Liver (tissue), 9 donors: ENCODE measurements around the gene SLC16A10. TPM values are rescaled to one million over a fixed set of nuclear protein-coding genes. Genes with fewer than 3 reads are reported as not detected.

Experiments
- DNase-seq: peaks from one replicate; pipeline ENCODE4 v3.0.0-alpha.2; 2017; ENCODE audit warnings: low spot score
- H3K27ac ChIP-seq, 2 donors: one replicate each; pipeline ENCODE4 v1.7.0; 2013; ENCODE audit warnings: inconsistent platforms in 2 of 2, low read length in 2 of 2, control low read depth in 1 of 2, low read depth in 1 of 2, mild to moderate bottlenecking in 1 of 2
- H3K27me3 ChIP-seq, 4 donors: one replicate each; pipeline versions ENCODE4 v1.6.1 to v1.7.0; 2013; ENCODE audit warnings: low read length in 3 of 4, inconsistent platforms in 1 of 4, mild to moderate bottlenecking in 1 of 4, moderate library complexity in 1 of 4; ENCODE audit not compliant: control insufficient read depth in 4 of 4, insufficient read depth in 4 of 4
- H3K36me3 ChIP-seq, 4 donors: one replicate each; pipeline versions ENCODE4 v1.6.1 to v1.7.0; 2013; ENCODE audit warnings: low read length in 3 of 4, mild to moderate bottlenecking in 3 of 4, low read depth in 1 of 4, moderate library complexity in 1 of 4; ENCODE audit not compliant: control insufficient read depth in 4 of 4, insufficient read depth in 3 of 4
- H3K4me1 ChIP-seq, 4 donors: one replicate each; pipeline versions ENCODE4 v1.6.1 to v1.7.0; 2013; ENCODE audit warnings: low read length in 3 of 4, mild to moderate bottlenecking in 3 of 4, moderate library complexity in 1 of 4; ENCODE audit not compliant: control insufficient read depth in 4 of 4, insufficient read depth in 4 of 4
- H3K4me3 ChIP-seq, 3 donors: one replicate each; pipeline versions ENCODE4 v1.6.1 to v1.7.0; 2013; ENCODE audit warnings: low read length in 3 of 3, control low read depth in 1 of 3, low read depth in 1 of 3, mild to moderate bottlenecking in 1 of 3
- H3K9ac ChIP-seq, 2 donors: one replicate each; pipeline ENCODE4 v1.7.0; 2013; ENCODE audit warnings: low read length in 2 of 2, mild to moderate bottlenecking in 2 of 2, moderate library complexity in 2 of 2, control low read depth in 1 of 2, low read depth in 1 of 2
- H3K9me3 ChIP-seq, 4 donors: one replicate each; pipeline versions ENCODE4 v1.6.1 to v1.7.0; 2013; ENCODE audit warnings: low read length in 3 of 4; ENCODE audit not compliant: control insufficient read depth in 4 of 4
- EGR1 ChIP-seq, 2 donors: IDR thresholded peaks; 2 replicates each; pipeline ENCODE4 v1.6.1; 2016 to 2018; ENCODE audit warnings: antibody characterized with exemption in 2 of 2, low read depth in 2 of 2
- FOXA1 ChIP-seq: IDR thresholded peaks from 2 replicates; pipeline ENCODE4 v1.6.1; 2016; ENCODE audit warnings: antibody characterized with exemption
- FOXA2 ChIP-seq: IDR thresholded peaks from 2 replicates; pipeline ENCODE4 v1.6.1; 2016; ENCODE audit warnings: antibody characterized with exemption
- GABPA ChIP-seq, 2 donors: IDR thresholded peaks in 1 of 2; conservative IDR thresholded peaks in 1 of 2; 2 replicates each; pipeline ENCODE4 v1.6.1; 2016; ENCODE audit warnings: antibody characterized with exemption in 2 of 2, mild to moderate bottlenecking in 1 of 2, moderate library complexity in 1 of 2
- HNF4A ChIP-seq, 2 donors: conservative IDR thresholded peaks; 2 replicates each; pipeline ENCODE4 v1.6.1; 2016; ENCODE audit warnings: antibody characterized with exemption in 2 of 2, mild to moderate bottlenecking in 2 of 2
- HNF4G ChIP-seq: IDR thresholded peaks from 2 replicates; pipeline ENCODE4 v1.6.1; 2016; ENCODE audit warnings: antibody characterized with exemption
- JUND ChIP-seq, 2 donors: IDR thresholded peaks; 2 replicates each; pipeline ENCODE4 v1.6.1; 2016; ENCODE audit warnings: antibody characterized with exemption in 2 of 2
- NR2F2 ChIP-seq: IDR thresholded peaks from 2 replicates; pipeline ENCODE4 v1.6.1; 2016; ENCODE audit warnings: antibody characterized with exemption
- RAD21 ChIP-seq, 2 donors: IDR thresholded peaks; 2 replicates each; pipeline ENCODE4 v1.6.1; 2016; ENCODE audit warnings: antibody characterized with exemption in 2 of 2, mild to moderate bottlenecking in 2 of 2
- REST ChIP-seq: IDR thresholded peaks from 2 replicates; pipeline ENCODE4 v1.6.1; 2016; ENCODE audit warnings: antibody characterized with exemption, mild to moderate bottlenecking
- RXRA ChIP-seq, 2 donors: IDR thresholded peaks; 2 replicates each; pipeline ENCODE4 v1.6.1; 2017 to 2018; ENCODE audit warnings: antibody characterized with exemption in 2 of 2, mild to moderate bottlenecking in 1 of 2
- SP1 ChIP-seq: IDR thresholded peaks from 2 replicates; pipeline ENCODE4 v1.6.1; 2018; ENCODE audit warnings: antibody characterized with exemption, mild to moderate bottlenecking
- TAF1 ChIP-seq: conservative IDR thresholded peaks from 2 replicates; pipeline ENCODE4 v1.6.1; 2016; ENCODE audit warnings: antibody characterized with exemption, mild to moderate bottlenecking
- YY1 ChIP-seq: IDR thresholded peaks from 2 replicates; pipeline ENCODE4 v1.6.1; 2016; ENCODE audit warnings: antibody characterized with exemption, mild to moderate bottlenecking
- WGBS: extraction: QIAGEN DNeasy Blood & Tissue Kit; methylation state at CpG from one replicate; pipeline ENCODE4 v1.1.7; 2013; 5-methylcytosine and 5-hydroxymethylcytosine counted together
- polyA plus RNA-seq, 2 donors: library from polyadenylated mRNA; stranded (reverse) in 1 of 2; unstranded in 1 of 2; fragments of 200-250 nt in 1 of 2; fragments of >200 nt in 1 of 2; fragmentation: Nextera tagmentation in 1 of 2; extraction: Ambion mirVana in 1 of 2; gene quantifications; one replicate each; pipeline versions ENCODE4 v1.2.1 to v1.2.3, GENCODE V29; 2013 to 2015
- total RNA-seq, 2 donors: library from RNA; depleted of rRNA; stranded (reverse); fragments of >200 nt; gene quantifications; one replicate each; pipeline ENCODE4 v1.2.3, GENCODE V29; 2014
- TF ChIP-seq, protein P1 (sequence below): IDR thresholded peaks from 2 replicates; pipeline ENCODE4 v1.6.1; 2016; ENCODE audit warnings: antibody characterized with exemption
- TF ChIP-seq, protein P2 (sequence below): IDR thresholded peaks from 2 replicates; pipeline ENCODE4 v1.6.1; 2016; ENCODE audit warnings: antibody characterized with exemption
- TF ChIP-seq, protein P3 (sequence below): fragments of 150-350 bp; IDR thresholded peaks from 2 replicates; pipeline ENCODE4 v1.5.1; 2017; ENCODE audit warnings: improper control_type of control experiment, low read depth, low read length; ENCODE audit not compliant: missing input control
- TF ChIP-seq, protein P4 (sequence below): IDR thresholded peaks from 2 replicates; pipeline ENCODE4 v1.6.1; 2016; ENCODE audit warnings: antibody characterized with exemption
- donor health status: healthy.
- donor health status: healthy.
- donor health status: healthy.
- donor health status: healthy.
- donor health status: healthy.

The SLC16A10 gene
- total and polyA plus RNA-seq, 4 donors: 1.8 to 16.7 (median 8.4) TPM

DNA sequence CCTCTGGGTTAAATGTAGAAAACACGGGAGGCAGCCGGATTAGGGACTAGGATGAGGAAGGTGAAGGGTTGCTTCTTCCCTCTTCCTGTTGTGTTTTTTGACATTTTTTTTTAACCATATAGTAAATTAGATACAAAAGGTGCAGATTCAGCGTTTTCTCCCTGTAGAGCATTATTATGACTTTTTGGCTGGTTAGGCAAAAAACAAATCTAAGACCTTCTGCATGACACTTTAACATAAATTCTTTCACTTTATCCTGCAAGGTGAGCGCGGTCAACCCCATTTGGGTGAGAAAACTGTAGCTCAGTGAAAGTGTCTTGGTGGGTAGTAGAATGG, 1.3 kb downstream of the SLC16A10 start (continued):
- no peak for TF ChIP-seq GABPA (IDR thresholded peaks at IDR 0.05 in 1 of 2, conservative IDR thresholded peaks at IDR 0.05 in 1 of 2)
- TF ChIP-seq SP1: no peak
- TF ChIP-seq, protein P1, sequence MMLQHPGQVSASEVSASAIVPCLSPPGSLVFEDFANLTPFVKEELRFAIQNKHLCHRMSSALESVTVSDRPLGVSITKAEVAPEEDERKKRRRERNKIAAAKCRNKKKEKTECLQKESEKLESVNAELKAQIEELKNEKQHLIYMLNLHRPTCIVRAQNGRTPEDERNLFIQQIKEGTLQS: no peak
- no peak for TF ChIP-seq HNF4G
- no peak for TF ChIP-seq FOXA1
- no peak for TF ChIP-seq RXRA (IDR thresholded peaks at IDR 0.05)

DNA sequence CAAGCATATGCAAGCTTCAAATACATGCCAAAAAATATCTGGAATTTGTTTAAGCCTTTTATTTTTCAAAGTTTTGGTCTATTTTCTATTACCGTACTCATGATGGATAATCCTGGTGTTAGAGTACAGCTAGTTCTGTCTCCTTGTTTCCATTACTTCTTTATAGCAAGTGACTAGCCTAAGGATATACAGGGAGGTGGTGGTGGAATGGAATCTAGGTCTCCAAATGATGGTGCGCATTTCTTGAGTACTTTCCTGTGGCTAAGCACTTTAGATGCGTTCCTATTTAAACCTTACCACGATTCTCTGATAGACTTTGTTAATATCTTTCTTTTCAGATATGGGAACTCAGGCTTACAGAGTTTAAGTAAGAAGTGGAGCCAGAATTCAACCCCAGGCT, 3.5 kb downstream of the SLC16A10 start:
- Histone ChIP-seq H3K4me3 (no peak overlapping the region), H3K9me3 (no peaks in the 10 kb centered on the region), H3K36me3 (no peaks in the 10 kb centered on the region), H3K27ac (no peak overlapping the region), H3K4me1 (peaks cover 0 to 20% (median 11%) of the 10 kb centered on the region in 4 donors), H3K9ac (no peak overlapping the region), H3K27me3 (no peaks in the 10 kb centered on the region)
- 89% methylated on average over 4 of the region's 4 CpGs for WGBS
- no peak for TF ChIP-seq GABPA (IDR thresholded peaks at IDR 0.05 in 1 of 2, conservative IDR thresholded peaks at IDR 0.05 in 1 of 2)
- TF ChIP-seq YY1: no peak
- TF ChIP-seq, protein P1: no peak
- TF ChIP-seq, protein P2, sequence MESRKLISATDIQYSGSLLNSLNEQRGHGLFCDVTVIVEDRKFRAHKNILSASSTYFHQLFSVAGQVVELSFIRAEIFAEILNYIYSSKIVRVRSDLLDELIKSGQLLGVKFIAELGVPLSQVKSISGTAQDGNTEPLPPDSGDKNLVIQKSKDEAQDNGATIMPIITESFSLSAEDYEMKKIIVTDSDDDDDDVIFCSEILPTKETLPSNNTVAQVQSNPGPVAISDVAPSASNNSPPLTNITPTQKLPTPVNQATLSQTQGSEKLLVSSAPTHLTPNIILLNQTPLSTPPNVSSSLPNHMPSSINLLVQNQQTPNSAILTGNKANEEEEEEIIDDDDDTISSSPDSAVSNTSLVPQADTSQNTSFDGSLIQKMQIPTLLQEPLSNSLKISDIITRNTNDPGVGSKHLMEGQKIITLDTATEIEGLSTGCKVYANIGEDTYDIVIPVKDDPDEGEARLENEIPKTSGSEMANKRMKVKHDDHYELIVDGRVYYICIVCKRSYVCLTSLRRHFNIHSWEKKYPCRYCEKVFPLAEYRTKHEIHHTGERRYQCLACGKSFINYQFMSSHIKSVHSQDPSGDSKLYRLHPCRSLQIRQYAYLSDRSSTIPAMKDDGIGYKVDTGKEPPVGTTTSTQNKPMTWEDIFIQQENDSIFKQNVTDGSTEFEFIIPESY: no peak
- no peak for TF ChIP-seq FOXA1
- TF ChIP-seq HNF4A (conservative IDR thresholded peaks at IDR 0.05): no peak
- no peak for TF ChIP-seq TAF1
- no peak for TF ChIP-seq SP1
- no peak for TF ChIP-seq RXRA (IDR thresholded peaks at IDR 0.05)
- TF ChIP-seq REST: no peak
- TF ChIP-seq FOXA2: no peak
- TF ChIP-seq, protein P3, sequence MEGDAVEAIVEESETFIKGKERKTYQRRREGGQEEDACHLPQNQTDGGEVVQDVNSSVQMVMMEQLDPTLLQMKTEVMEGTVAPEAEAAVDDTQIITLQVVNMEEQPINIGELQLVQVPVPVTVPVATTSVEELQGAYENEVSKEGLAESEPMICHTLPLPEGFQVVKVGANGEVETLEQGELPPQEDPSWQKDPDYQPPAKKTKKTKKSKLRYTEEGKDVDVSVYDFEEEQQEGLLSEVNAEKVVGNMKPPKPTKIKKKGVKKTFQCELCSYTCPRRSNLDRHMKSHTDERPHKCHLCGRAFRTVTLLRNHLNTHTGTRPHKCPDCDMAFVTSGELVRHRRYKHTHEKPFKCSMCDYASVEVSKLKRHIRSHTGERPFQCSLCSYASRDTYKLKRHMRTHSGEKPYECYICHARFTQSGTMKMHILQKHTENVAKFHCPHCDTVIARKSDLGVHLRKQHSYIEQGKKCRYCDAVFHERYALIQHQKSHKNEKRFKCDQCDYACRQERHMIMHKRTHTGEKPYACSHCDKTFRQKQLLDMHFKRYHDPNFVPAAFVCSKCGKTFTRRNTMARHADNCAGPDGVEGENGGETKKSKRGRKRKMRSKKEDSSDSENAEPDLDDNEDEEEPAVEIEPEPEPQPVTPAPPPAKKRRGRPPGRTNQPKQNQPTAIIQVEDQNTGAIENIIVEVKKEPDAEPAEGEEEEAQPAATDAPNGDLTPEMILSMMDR: no peak
- TF ChIP-seq RAD21 (IDR thresholded peaks at IDR 0.05): no peak
- TF ChIP-seq, protein P4, sequence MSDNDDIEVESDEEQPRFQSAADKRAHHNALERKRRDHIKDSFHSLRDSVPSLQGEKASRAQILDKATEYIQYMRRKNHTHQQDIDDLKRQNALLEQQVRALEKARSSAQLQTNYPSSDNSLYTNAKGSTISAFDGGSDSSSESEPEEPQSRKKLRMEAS: no peak
- TF ChIP-seq HNF4G: no peak
- TF ChIP-seq JUND (IDR thresholded peaks at IDR 0.05): no peak
- TF ChIP-seq EGR1 (IDR thresholded peaks at IDR 0.05; ENCODE audit: low read depth in 2 of 2): no peak
- no peak for TF ChIP-seq NR2F2
- no peak for DNase-seq
